NCI-H774 (cell line): ENCODE results near the gene CDKN1A.

Source experiments
- DNase-seq: peaks from one replicate; lab custom pipeline; 2025; lab: John Stamatoyannopoulos, UW

CDKN1A gene

DNA sequence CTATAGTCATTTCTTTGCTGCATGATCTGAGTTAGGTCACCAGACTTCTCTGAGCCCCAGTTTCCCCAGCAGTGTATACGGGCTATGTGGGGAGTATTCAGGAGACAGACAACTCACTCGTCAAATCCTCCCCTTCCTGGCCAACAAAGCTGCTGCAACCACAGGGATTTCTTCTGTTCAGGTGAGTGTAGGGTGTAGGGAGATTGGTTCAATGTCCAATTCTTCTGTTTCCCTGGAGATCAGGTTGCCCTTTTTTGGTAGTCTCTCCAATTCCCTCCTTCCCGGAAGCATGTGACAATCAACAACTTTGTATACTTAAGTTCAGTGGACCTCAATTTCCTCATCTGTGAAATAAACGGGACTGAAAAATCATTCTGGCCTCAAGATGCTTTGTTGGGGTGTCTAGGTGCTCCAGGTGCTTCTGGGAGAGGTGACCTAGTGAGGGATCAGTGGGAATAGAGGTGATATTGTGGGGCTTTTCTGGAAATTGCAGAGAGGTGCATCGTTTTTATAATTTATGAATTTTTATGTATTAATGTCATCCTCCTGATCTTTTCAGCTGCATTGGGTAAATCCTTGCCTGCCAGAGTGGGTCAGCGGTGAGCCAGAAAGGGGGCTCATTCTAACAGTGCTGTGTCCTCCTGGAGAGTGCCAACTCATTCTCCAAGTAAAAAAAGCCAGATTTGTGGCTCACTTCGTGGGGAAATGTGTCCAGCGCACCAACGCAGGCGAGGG, 594 bp upstream of the CDKN1A start:
- DNase-seq: no peak

- peak; percentile 45 for DNase-seq
These were observed 724 bp downstream of the CDKN1A start for GRCh38 chr6:36679043-36679833.

DNA sequence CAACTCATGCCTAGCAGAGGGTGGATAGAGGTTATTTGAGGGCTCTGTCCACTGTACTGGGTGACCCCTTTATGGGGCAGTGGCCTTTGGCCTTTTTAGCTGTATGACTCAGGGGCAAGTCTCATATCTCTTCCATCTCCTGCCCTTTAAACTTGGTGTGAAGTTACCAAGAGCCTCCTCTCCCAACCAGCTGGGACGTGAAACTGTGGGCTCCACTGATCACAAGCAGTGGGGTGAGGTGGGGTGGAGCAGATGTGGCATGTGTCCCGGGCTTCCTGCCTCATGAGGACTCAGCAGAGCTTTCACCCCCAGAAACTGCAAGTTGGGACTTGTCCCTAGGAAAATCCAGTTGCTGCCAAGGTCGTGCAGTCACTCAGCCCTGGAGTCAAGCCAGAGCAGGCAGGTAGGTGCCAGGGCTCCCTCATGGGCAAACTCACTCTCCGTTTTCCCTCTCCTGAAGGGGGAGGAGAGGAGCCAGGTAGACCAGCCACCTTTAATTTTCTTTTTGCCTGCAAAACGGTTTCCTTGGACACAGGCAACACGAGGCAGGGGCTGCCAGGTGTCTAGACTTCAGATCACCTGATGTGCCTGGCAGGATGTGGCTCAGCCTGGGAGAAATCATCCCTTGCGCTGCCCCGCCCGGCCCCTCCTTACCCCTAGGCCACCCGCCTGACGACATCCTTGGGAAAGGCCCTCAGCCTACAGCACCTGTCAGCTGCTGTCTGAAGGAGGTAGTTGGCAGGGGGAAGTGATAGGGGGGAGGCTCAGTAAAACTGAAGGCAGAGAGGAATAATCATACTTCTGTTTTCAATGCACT, 4.0 kb downstream of the CDKN1A start:
- peak; percentile 42 for DNase-seq

DNA sequence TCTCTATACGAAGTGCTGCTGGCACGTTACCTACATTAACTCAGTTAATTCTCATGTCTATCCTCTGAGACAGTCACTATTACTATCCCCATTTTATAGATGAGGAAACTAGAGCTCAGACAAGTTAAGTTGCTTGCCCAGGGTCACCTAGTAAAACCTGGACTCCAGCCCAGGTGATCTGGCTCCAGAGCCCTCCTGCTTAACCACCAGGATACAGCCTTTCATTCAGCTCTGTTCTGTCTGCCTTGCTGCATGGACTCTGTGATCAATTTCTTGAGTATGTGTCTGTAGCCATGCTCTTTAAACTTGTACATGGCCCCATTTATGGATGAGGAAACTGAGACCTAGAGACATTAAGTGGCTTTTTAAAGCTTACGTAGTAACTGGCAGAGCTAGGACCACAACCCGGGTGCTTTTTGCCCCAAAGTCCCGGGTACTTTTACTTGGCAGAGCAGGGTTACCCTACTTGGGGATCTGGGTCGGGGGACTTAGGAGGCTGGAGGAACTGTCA, 4.7 kb downstream of the CDKN1A start:
- no peak for DNase-seq

GRCh38 chr6:36683656-36684446, 5.3 kb downstream of the CDKN1A start:
- no peak for DNase-seq

GRCh38 chr6:36684447-36684812, 5.9 kb downstream of the CDKN1A start:
- DNase-seq: no peak

- no peak for DNase-seq
These were observed 6.8 kb downstream of the CDKN1A start for GRCh38 chr6:36685166-36685924.

- DNase-seq: no peak
These were observed 7.6 kb downstream of the CDKN1A start for GRCh38 chr6:36685926-36686667.

DNA sequence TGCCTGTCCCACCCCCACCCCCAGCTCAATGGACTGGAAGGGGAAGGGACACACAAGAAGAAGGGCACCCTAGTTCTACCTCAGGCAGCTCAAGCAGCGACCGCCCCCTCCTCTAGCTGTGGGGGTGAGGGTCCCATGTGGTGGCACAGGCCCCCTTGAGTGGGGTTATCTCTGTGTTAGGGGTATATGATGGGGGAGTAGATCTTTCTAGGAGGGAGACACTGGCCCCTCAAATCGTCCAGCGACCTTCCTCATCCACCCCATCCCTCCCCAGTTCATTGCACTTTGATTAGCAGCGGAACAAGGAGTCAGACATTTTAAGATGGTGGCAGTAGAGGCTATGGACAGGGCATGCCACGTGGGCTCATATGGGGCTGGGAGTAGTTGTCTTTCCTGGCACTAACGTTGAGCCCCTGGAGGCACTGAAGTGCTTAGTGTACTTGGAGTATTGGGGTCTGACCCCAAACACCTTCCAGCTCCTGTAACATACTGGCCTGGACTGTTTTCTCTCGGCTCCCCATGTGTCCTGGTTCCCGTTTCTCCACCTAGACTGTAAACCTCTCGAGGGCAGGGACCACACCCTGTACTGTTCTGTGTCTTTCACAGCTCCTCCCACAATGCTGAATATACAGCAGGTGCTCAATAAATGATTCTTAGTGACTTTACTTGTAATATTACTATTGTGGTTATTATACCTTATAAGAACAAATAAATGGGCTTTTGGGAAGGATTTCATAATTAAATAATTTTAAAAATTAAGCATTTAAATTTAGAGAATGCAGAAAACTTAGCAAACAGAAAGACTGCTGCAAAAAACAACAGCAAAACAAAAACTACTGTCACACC, 8.4 kb downstream of the CDKN1A start:
- no peak for DNase-seq

- no peak for DNase-seq
These were observed 9.7 kb downstream of the CDKN1A start for GRCh38 chr6:36688063-36688738.

- DNase-seq: no peak
These were observed 10.2 kb downstream of the CDKN1A start for GRCh38 chr6:36688739-36689075.

GRCh38 chr6:36691011-36691410, 12.5 kb downstream of the CDKN1A start:
- no peak for DNase-seq

GRCh38 chr6:36691612-36692011, 13.1 kb downstream of the CDKN1A start:
- no peak for DNase-seq

- no peak for DNase-seq
These were observed 13.7 kb downstream of the CDKN1A start for GRCh38 chr6:36692220-36692619.

DNA sequence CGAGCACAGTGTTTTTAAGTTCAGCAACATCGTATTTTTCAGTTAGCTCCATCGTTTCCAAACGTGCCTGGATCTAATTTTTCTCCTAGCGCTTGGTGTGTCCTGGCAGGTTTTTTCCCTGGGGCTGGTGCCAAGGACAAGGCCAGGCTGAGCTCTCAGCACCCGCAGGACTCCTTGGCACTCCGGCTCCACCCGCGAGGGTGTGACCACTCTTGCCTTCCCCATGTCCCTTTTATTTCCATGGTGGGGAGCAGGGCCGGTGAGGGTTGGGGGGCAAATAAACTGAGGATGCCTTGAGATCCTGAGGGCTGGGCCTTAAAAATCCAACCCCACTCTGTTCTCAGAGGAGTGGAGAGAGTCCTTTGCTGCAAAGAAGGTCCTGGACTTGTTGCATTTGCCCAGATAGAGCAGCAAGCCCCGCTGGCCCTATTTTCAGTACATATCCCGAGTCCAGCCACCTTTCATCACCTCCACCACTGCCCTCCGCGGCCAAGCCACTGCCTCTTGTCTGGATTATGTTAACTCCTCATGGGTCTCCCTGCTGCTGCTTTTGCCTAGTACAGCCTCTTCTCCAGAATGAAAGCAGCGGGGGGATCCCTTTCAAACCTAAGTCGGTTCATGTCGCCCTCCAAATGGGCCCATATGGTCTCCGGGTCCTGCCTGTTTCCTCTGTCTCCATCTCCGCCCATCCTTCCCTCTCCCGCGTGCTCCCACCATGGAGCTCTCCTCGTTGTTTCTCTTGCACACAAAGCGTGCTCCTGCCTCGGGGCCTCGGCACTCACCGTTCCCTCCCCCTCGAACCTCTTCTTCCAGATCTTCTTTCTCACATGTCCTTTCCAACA, 14.6 kb downstream of the CDKN1A start:
- DNase-seq: no peak

DNA sequence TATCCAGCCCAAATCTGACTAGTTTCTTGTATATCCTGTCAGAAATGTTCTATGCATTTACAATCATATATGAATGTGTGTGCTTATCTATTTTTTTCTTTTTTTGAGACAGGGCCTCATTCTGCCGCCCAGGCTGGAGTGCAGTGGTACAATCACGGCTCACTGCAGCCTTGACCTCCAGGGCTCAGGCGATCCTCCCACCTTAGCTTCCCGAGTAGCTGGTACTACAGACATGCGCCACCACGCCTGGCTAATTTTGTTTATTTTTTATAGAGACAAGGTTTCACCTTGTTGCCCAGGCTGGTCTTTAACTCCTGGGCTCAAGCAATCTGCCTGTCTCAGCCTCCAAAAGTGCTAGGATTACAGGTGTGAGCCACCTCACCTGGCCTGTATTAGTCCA, 16.1 kb downstream of the CDKN1A start:
- DNase-seq: no peak

GRCh38 chr6:36695414-36695813, 16.9 kb downstream of the CDKN1A start:
- no peak for DNase-seq

GRCh38 chr6:36697481-36697903, 19.0 kb downstream of the CDKN1A start, which contains the start of gene RAB44:
RAB44 (plus strand) TSS chr6:36697826; CDS start chr6:36704236, 6,410 bp downstream.
- no peak for DNase-seq
